Raji (cell line): ENCODE data around the gene SUCLG2.

Experiments
- POLR2A ChIP-seq: IDR thresholded peaks from 2 replicates; pipeline ENCODE4 v1.6.1; 2011; ENCODE audit warnings: low read depth, low read length, control low read depth; ENCODE audit not compliant: insufficient read depth

Gene SUCLG2

GRCh38 chr3:67468511-67468910, 185.9 kb downstream of the SUCLG2 start:
- TF ChIP-seq POLR2A = no peak

GRCh38 chr3:67463656-67464055, 190.8 kb downstream of the SUCLG2 start:
- no peak for TF ChIP-seq POLR2A

- no peak for TF ChIP-seq POLR2A
Measured at GRCh38 chr3:67462187-67462586, 192.2 kb downstream of the SUCLG2 start.

GRCh38 chr3:67461667-67462142, 192.7 kb downstream of the SUCLG2 start:
- no peak for TF ChIP-seq POLR2A

- no peak for TF ChIP-seq POLR2A
Measured at GRCh38 chr3:67460841-67461510, 193.4 kb downstream of the SUCLG2 start.

- TF ChIP-seq POLR2A = no peak
Measured at GRCh38 chr3:67459796-67460195, 194.6 kb downstream of the SUCLG2 start.

- no peak for TF ChIP-seq POLR2A
Measured at GRCh38 chr3:67458896-67459530, 195.4 kb downstream of the SUCLG2 start.

- TF ChIP-seq POLR2A = no peak
Measured at GRCh38 chr3:67458408-67458807, 196.0 kb downstream of the SUCLG2 start.

- TF ChIP-seq POLR2A = no peak
Measured at GRCh38 chr3:67453628-67454027, 200.8 kb downstream of the SUCLG2 start.

- no peak for TF ChIP-seq POLR2A
Measured at GRCh38 chr3:67450153-67450552, 204.3 kb downstream of the SUCLG2 start.

- no peak for TF ChIP-seq POLR2A
Measured at GRCh38 chr3:67447393-67447792, 207.0 kb downstream of the SUCLG2 start.

- no peak for TF ChIP-seq POLR2A
Measured at GRCh38 chr3:67437789-67438188, 216.6 kb downstream of the SUCLG2 start.

- no peak for TF ChIP-seq POLR2A
Measured at GRCh38 chr3:67437090-67437489, 217.3 kb downstream of the SUCLG2 start.

- TF ChIP-seq POLR2A = no peak
Measured at GRCh38 chr3:67433109-67433508, 221.3 kb downstream of the SUCLG2 start.

GRCh38 chr3:67431887-67432286, 222.5 kb downstream of the SUCLG2 start:
- no peak for TF ChIP-seq POLR2A

- no peak for TF ChIP-seq POLR2A
Measured at GRCh38 chr3:67423722-67424121, 230.7 kb downstream of the SUCLG2 start.

- no peak for TF ChIP-seq POLR2A
Measured at GRCh38 chr3:67421912-67422311, 232.5 kb downstream of the SUCLG2 start.
